ENCODE results near the gene STPG4.
"Not testable (repeated sequence)": the region's sequence is repeated elsewhere in the genome, so short reads cannot be mapped to it uniquely, and the experiment has no call there.

Gene STPG4

GRCh38 chr2:47172922-47173695, 18.0 kb upstream of the STPG4 start:
- DNase-seq: no peak

- DNase-seq: no peak
Observed at GRCh38 chr2:47172156-47172921, 17.2 kb upstream of the STPG4 start.

- no peak for DNase-seq
Observed at GRCh38 chr2:47169784-47170183, 14.7 kb upstream of the STPG4 start.

- DNase-seq: not testable (repeated sequence)
Observed at GRCh38 chr2:47168895-47169294, 13.8 kb upstream of the STPG4 start.

GRCh38 chr2:47167149-47167548, 12.0 kb upstream of the STPG4 start:
- no peak for DNase-seq

GRCh38 chr2:47165001-47165555, 10.0 kb upstream of the STPG4 start:
- DNase-seq: no peak

GRCh38 chr2:47162780-47163179, 7.7 kb upstream of the STPG4 start:
- no peak for DNase-seq

- no peak for DNase-seq
Observed at GRCh38 chr2:47161475-47161874, 6.4 kb upstream of the STPG4 start.

GRCh38 chr2:47160660-47161059, 5.6 kb upstream of the STPG4 start:
- DNase-seq: no peak

GRCh38 chr2:47160211-47160610, 5.1 kb upstream of the STPG4 start:
- no peak for DNase-seq

- DNase-seq: no peak
Observed at GRCh38 chr2:47159627-47160026, 4.5 kb upstream of the STPG4 start.

- no peak for DNase-seq
Observed at GRCh38 chr2:47158576-47158975, 3.5 kb upstream of the STPG4 start.

- DNase-seq: no peak
Observed at GRCh38 chr2:47152803-47153202, 2.3 kb downstream of the STPG4 start.

- no peak for DNase-seq
Observed at GRCh38 chr2:47150175-47150574, 4.9 kb downstream of the STPG4 start.

- no peak for DNase-seq
Observed at GRCh38 chr2:47147021-47147420, 8.1 kb downstream of the STPG4 start.

GRCh38 chr2:47145466-47145865, 9.6 kb downstream of the STPG4 start:
- no peak for DNase-seq

GRCh38 chr2:47141520-47141919, 13.6 kb downstream of the STPG4 start:
- DNase-seq: no peak

- no peak for DNase-seq
Observed at GRCh38 chr2:47134386-47135090, 20.6 kb downstream of the STPG4 start.

- DNase-seq: no peak
Observed at GRCh38 chr2:47133046-47133445, 22.1 kb downstream of the STPG4 start.

- no peak for DNase-seq
Observed at GRCh38 chr2:47129191-47129706, 25.9 kb downstream of the STPG4 start.

- no peak for DNase-seq
Observed at GRCh38 chr2:47128705-47129104, 26.4 kb downstream of the STPG4 start.

GRCh38 chr2:47127862-47128543, 27.1 kb downstream of the STPG4 start:
- DNase-seq: no peak

- DNase-seq: no peak
Observed at GRCh38 chr2:47126783-47127182, 28.3 kb downstream of the STPG4 start.
